Measurements from ENCODE around the gene ZNF346. TPM values are rescaled to one million over a fixed set of nuclear protein-coding genes. Genes with fewer than 3 reads are reported as not detected.
A peak's percentile ranks its signal among the peaks of the same experiment; 100 is the strongest.

Gene ZNF346
- total and polyA plus RNA-seq, 5 donors from 2014 or later, result 10.5 to 24.2 (median 15.3) TPM

- Mint-ChIP-seq H3K4me3 (no peak overlapping the region), H3K9me3 (no peaks in the 10 kb centered on the region), H3K27ac (no peak overlapping the region), H3K36me3 (no peaks in the 10 kb centered on the region), H3K27me3 (peaks cover 5% of the 10 kb centered on the region), H3K4me1 (no peaks in the 10 kb centered on the region)
- H3K27ac ChIP-seq (ENCODE audit: insufficient read depth, low read length, poor library complexity, severe bottlenecking), result no peak overlapping the region
- DNase-seq (no peak), ATAC-seq (ENCODE audit: low read depth in 2 of 2) (no peak)
- H3K9me3 ChIP-seq (ENCODE audit: control insufficient read depth in 2 of 2, low read length in 2 of 2), result no peaks in the 10 kb centered on the region
- no peaks in the 10 kb centered on the region for H3K4me1 ChIP-seq (ENCODE audit: control insufficient read depth, insufficient read depth, low read length, poor library complexity, severe bottlenecking)
- H3K4me3 ChIP-seq (ENCODE audit: low read depth, low read length), result no peak overlapping the region
- H3K27me3 ChIP-seq (ENCODE audit: control insufficient read depth, insufficient read depth, low read length), result no peaks in the 10 kb centered on the region
- no peaks in the 10 kb centered on the region for H3K36me3 ChIP-seq (ENCODE audit: control insufficient read depth, insufficient read depth, low read length)
These were observed 74.8 kb downstream of the ZNF346 start for GRCh38 chr5:177097016-177097985.

- no peak for ATAC-seq (ENCODE audit: low read depth in 2 of 2)
- no peak overlapping the region for H3K27ac Mint-ChIP-seq
- H3K4me1 Mint-ChIP-seq, result no peaks in the 10 kb centered on the region
- no peaks in the 10 kb centered on the region for H3K36me3 Mint-ChIP-seq
- Histone ChIP-seq H3K27ac (ENCODE audit: insufficient read depth, low read length, poor library complexity, severe bottlenecking) (no peak overlapping the region), H3K4me3 (ENCODE audit: low read depth, low read length) (no peak overlapping the region), H3K4me1 (ENCODE audit: control insufficient read depth, insufficient read depth, low read length, poor library complexity, severe bottlenecking) (no peaks in the 10 kb centered on the region), H3K36me3 (ENCODE audit: control insufficient read depth, insufficient read depth, low read length) (no peaks in the 10 kb centered on the region), H3K9me3 (ENCODE audit: control insufficient read depth in 2 of 2, low read length in 2 of 2) (no peaks in the 10 kb centered on the region), H3K27me3 (ENCODE audit: control insufficient read depth, insufficient read depth, low read length) (no peaks in the 10 kb centered on the region)
- peaks cover 5% of the 10 kb centered on the region for H3K27me3 Mint-ChIP-seq
- H3K4me3 Mint-ChIP-seq, result no peak overlapping the region
- DNase-seq, result no peak
- no peaks in the 10 kb centered on the region for H3K9me3 Mint-ChIP-seq
These were observed 75.6 kb downstream of the ZNF346 start for GRCh38 chr5:177098120-177098469.

GRCh38 chr5:177098470-177099141, 76.1 kb downstream of the ZNF346 start:
- H3K27ac ChIP-seq (ENCODE audit: insufficient read depth, low read length, poor library complexity, severe bottlenecking), result no peak overlapping the region
- H3K4me1 Mint-ChIP-seq, result no peaks in the 10 kb centered on the region
- H3K27ac Mint-ChIP-seq, result no peak overlapping the region
- H3K4me3 ChIP-seq (ENCODE audit: low read depth, low read length), result no peak overlapping the region
- H3K9me3 ChIP-seq (ENCODE audit: control insufficient read depth in 2 of 2, low read length in 2 of 2), result no peaks in the 10 kb centered on the region
- H3K36me3 Mint-ChIP-seq, result no peaks in the 10 kb centered on the region
- H3K27me3 Mint-ChIP-seq, result peaks cover 8% of the 10 kb centered on the region
- no peak for DNase-seq
- H3K4me3 Mint-ChIP-seq, result no peak overlapping the region
- no peaks in the 10 kb centered on the region for H3K9me3 Mint-ChIP-seq
- no peaks in the 10 kb centered on the region for H3K4me1 ChIP-seq (ENCODE audit: control insufficient read depth, insufficient read depth, low read length, poor library complexity, severe bottlenecking)
- H3K27me3 ChIP-seq (ENCODE audit: control insufficient read depth, insufficient read depth, low read length), result no peaks in the 10 kb centered on the region
- ATAC-seq (ENCODE audit: low read depth in 2 of 2), result no peak
- H3K36me3 ChIP-seq (ENCODE audit: control insufficient read depth, insufficient read depth, low read length), result no peaks in the 10 kb centered on the region

GRCh38 chr5:177099422-177100093, 77.1 kb downstream of the ZNF346 start:
- Histone ChIP-seq H3K27ac (ENCODE audit: insufficient read depth, low read length, poor library complexity, severe bottlenecking) (no peak overlapping the region), H3K4me3 (ENCODE audit: low read depth, low read length) (no peak overlapping the region), H3K36me3 (ENCODE audit: control insufficient read depth, insufficient read depth, low read length) (no peaks in the 10 kb centered on the region), H3K4me1 (ENCODE audit: control insufficient read depth, insufficient read depth, low read length, poor library complexity, severe bottlenecking) (no peaks in the 10 kb centered on the region), H3K27me3 (ENCODE audit: control insufficient read depth, insufficient read depth, low read length) (no peaks in the 10 kb centered on the region), H3K9me3 (ENCODE audit: control insufficient read depth in 2 of 2, low read length in 2 of 2) (no peaks in the 10 kb centered on the region)
- no peaks in the 10 kb centered on the region for H3K4me1 Mint-ChIP-seq
- H3K4me3 Mint-ChIP-seq, result no peak overlapping the region
- H3K36me3 Mint-ChIP-seq, result no peaks in the 10 kb centered on the region
- no peak overlapping the region for H3K27ac Mint-ChIP-seq
- H3K9me3 Mint-ChIP-seq, result no peaks in the 10 kb centered on the region
- ATAC-seq (ENCODE audit: low read depth in 2 of 2), result no peak
- peaks cover 8% of the 10 kb centered on the region for H3K27me3 Mint-ChIP-seq
- DNase-seq, result no peak

- H3K36me3 Mint-ChIP-seq, result no peaks in the 10 kb centered on the region
- peaks cover 8% of the 10 kb centered on the region for H3K27me3 Mint-ChIP-seq
- DNase-seq, result no peak
- Histone ChIP-seq H3K36me3 (ENCODE audit: control insufficient read depth, insufficient read depth, low read length) (no peaks in the 10 kb centered on the region), H3K4me3 (ENCODE audit: low read depth, low read length) (no peak overlapping the region), H3K4me1 (ENCODE audit: control insufficient read depth, insufficient read depth, low read length, poor library complexity, severe bottlenecking) (no peaks in the 10 kb centered on the region), H3K27ac (ENCODE audit: insufficient read depth, low read length, poor library complexity, severe bottlenecking) (no peak overlapping the region), H3K9me3 (ENCODE audit: control insufficient read depth in 2 of 2, low read length in 2 of 2) (no peaks in the 10 kb centered on the region), H3K27me3 (ENCODE audit: control insufficient read depth, insufficient read depth, low read length) (no peaks in the 10 kb centered on the region)
- H3K9me3 Mint-ChIP-seq, result no peaks in the 10 kb centered on the region
- H3K27ac Mint-ChIP-seq, result no peak overlapping the region
- H3K4me3 Mint-ChIP-seq, result no peak overlapping the region
- no peak for ATAC-seq (ENCODE audit: low read depth in 2 of 2)
- no peaks in the 10 kb centered on the region for H3K4me1 Mint-ChIP-seq
These were observed 78.2 kb downstream of the ZNF346 start for GRCh38 chr5:177100714-177101121.

GRCh38 chr5:177103523-177104253, 81.2 kb downstream of the ZNF346 start:
- no peaks in the 10 kb centered on the region for H3K4me1 ChIP-seq (ENCODE audit: control insufficient read depth, insufficient read depth, low read length, poor library complexity, severe bottlenecking)
- Mint-ChIP-seq H3K27me3 (peaks cover 14% of the 10 kb centered on the region), H3K4me3 (no peak overlapping the region), H3K27ac (peak overlapping the region in 1 of 3 donors; percentile 75), H3K4me1 (peaks cover 0 to 2% (median 0%) of the 10 kb centered on the region in 4 donors), H3K36me3 (no peaks in the 10 kb centered on the region), H3K9me3 (no peaks in the 10 kb centered on the region)
- no peak overlapping the region for H3K4me3 ChIP-seq (ENCODE audit: low read depth, low read length)
- no peaks in the 10 kb centered on the region for H3K36me3 ChIP-seq (ENCODE audit: control insufficient read depth, insufficient read depth, low read length)
- no peak for ATAC-seq (ENCODE audit: low read depth in 2 of 2)
- H3K27me3 ChIP-seq (ENCODE audit: control insufficient read depth, insufficient read depth, low read length), result no peaks in the 10 kb centered on the region
- no peak overlapping the region for H3K27ac ChIP-seq (ENCODE audit: insufficient read depth, low read length, poor library complexity, severe bottlenecking)
- no peak for DNase-seq
- H3K9me3 ChIP-seq (ENCODE audit: control insufficient read depth in 2 of 2, low read length in 2 of 2), result no peaks in the 10 kb centered on the region

- no peaks in the 10 kb centered on the region for H3K36me3 Mint-ChIP-seq
- H3K27ac Mint-ChIP-seq, result no peak overlapping the region
- H3K4me1 Mint-ChIP-seq, result peaks cover 0 to 4% (median 0%) of the 10 kb centered on the region in 4 donors
- H3K4me3 Mint-ChIP-seq, result no peak overlapping the region
- H3K9me3 Mint-ChIP-seq, result no peaks in the 10 kb centered on the region
- H3K27me3 Mint-ChIP-seq, result peaks cover 15% of the 10 kb centered on the region
- Histone ChIP-seq H3K4me1 (ENCODE audit: control insufficient read depth, insufficient read depth, low read length, poor library complexity, severe bottlenecking) (no peaks in the 10 kb centered on the region), H3K27ac (ENCODE audit: insufficient read depth, low read length, poor library complexity, severe bottlenecking) (no peak overlapping the region), H3K9me3 (ENCODE audit: control insufficient read depth in 2 of 2, low read length in 2 of 2) (no peaks in the 10 kb centered on the region), H3K27me3 (ENCODE audit: control insufficient read depth, insufficient read depth, low read length) (no peaks in the 10 kb centered on the region), H3K4me3 (ENCODE audit: low read depth, low read length) (no peak overlapping the region), H3K36me3 (ENCODE audit: control insufficient read depth, insufficient read depth, low read length) (no peaks in the 10 kb centered on the region)
- ATAC-seq (ENCODE audit: low read depth in 2 of 2), result no peak
- no peak for DNase-seq
These were observed 83.4 kb downstream of the ZNF346 start for GRCh38 chr5:177105691-177106476.

Data from CD4-positive, CD25-positive, alpha-beta regulatory T cell (primary cell).